Measurements from ENCODE around the gene BCAN. TPM values are rescaled to one million over a fixed set of nuclear protein-coding genes. Genes with fewer than 3 reads are reported as not detected.
A peak's percentile ranks its signal among the peaks of the same experiment; 100 is the strongest.

The BCAN gene
- total RNA-seq, 1 donor from 2014 or later: 2.0 TPM

GRCh38 chr1:156706657-156707416 lies 64.9 kb downstream of the BCAN start:
- TF ChIP-seq, protein P1, sequence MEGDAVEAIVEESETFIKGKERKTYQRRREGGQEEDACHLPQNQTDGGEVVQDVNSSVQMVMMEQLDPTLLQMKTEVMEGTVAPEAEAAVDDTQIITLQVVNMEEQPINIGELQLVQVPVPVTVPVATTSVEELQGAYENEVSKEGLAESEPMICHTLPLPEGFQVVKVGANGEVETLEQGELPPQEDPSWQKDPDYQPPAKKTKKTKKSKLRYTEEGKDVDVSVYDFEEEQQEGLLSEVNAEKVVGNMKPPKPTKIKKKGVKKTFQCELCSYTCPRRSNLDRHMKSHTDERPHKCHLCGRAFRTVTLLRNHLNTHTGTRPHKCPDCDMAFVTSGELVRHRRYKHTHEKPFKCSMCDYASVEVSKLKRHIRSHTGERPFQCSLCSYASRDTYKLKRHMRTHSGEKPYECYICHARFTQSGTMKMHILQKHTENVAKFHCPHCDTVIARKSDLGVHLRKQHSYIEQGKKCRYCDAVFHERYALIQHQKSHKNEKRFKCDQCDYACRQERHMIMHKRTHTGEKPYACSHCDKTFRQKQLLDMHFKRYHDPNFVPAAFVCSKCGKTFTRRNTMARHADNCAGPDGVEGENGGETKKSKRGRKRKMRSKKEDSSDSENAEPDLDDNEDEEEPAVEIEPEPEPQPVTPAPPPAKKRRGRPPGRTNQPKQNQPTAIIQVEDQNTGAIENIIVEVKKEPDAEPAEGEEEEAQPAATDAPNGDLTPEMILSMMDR (IDR thresholded peaks at IDR 0.05): no peak
- TF ChIP-seq POLR2A (IDR thresholded peaks at IDR 0.05): no peak
- no peak for TF ChIP-seq POLR2AphosphoS5 (IDR thresholded peaks at IDR 0.05; ENCODE audit: insufficient read depth in 1 of 2, low read depth in 1 of 2)
- intact Hi-C loops (cut with DNase I): no loop called here
- H3K27ac ChIP-seq: peak overlapping the region; percentile 95
- H3K4me3 ChIP-seq: peak overlapping the region; percentile 51 to 60
- H3K36me3 ChIP-seq: no peaks in the 10 kb centered on the region
- no peaks in the 10 kb centered on the region for H3K27me3 ChIP-seq
- no peak for DNase-seq (ENCODE audit: extremely low spot score in 2 of 2)
- no peaks in the 10 kb centered on the region for H3K9me3 ChIP-seq
- peaks cover 91% of the 10 kb centered on the region for H3K4me1 ChIP-seq

DNA sequence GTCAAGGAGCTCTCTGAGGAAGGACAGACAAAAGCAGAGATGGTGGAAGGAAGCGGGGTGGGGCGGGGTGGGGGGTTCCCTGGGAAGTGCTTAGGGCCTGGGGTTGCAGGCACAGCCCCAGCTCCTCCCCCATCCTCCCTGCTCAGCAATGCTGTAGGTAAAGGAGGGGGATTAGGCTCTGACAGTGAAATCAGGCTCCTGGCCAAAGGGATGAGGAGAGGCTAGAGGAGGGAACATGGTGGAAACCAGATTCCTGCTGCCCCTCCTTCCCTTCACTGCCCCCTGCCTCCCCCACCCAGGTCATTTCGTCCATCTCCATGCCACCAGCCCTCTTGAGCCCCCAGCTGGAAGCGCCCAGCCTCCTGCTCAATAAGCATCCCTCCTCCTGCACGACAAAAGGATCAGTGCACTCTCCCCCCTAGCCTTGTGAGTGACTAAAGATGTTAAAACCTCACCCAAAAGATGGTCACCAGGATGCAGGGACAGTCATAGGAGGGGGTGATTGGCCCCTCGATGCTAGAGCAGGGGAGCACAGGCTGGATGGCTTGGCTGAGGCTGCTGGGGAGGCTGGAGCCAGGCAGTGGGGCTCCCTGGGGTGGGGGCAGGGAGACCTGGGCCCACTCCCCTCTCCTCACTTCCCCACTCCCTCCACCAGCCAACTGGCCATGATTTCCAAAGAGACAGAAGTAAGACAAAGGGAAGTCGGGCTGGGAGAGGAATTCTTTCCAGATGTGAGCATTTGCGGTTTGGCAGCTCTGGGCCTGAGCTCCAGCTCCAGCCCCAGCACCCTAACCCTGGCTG lies 65.7 kb downstream of the BCAN start:
- Histone ChIP-seq H3K4me1 (peaks cover 99% of the 10 kb centered on the region), H3K27me3 (no peaks in the 10 kb centered on the region), H3K27ac (peak overlapping the region; percentile 95), H3K36me3 (no peaks in the 10 kb centered on the region), H3K9me3 (no peaks in the 10 kb centered on the region), H3K4me3 (no peak overlapping the region)
- DNase-seq (ENCODE audit: extremely low spot score in 2 of 2): no peak
- intact Hi-C loops (cut with DNase I): no loop called here
- peak; percentile 4 to 68 for TF ChIP-seq POLR2AphosphoS5 (IDR thresholded peaks at IDR 0.05; ENCODE audit: insufficient read depth in 1 of 2, low read depth in 1 of 2)
- no peak for TF ChIP-seq POLR2A (IDR thresholded peaks at IDR 0.05)

DNA sequence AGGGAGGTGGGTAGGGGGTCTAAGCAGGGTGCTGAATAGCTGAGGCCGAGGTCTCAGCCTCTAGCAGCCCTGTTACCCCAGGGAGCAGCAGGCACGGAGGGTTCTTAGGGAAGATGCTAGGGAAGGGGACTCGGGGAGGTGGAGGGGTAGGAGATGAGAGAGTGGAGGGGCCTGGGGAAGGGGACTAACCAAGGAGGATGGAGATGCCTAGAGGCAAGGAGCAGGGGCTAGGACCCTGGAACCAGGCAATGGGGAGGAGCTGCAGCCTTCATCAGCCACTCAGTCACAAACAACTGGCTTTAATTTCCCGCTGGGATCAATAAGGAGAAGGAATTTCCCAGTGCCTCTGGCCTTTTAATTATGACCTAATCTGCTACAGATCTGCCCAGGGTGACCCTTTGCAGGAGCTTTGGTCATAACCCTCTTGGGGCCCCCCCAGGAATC lies 66.3 kb downstream of the BCAN start:
- DNase-seq (ENCODE audit: extremely low spot score in 2 of 2): no peak
- H3K27me3 ChIP-seq: no peaks in the 10 kb centered on the region
- intact Hi-C loops (cut with DNase I): no loop called here
- H3K36me3 ChIP-seq: no peaks in the 10 kb centered on the region
- peak overlapping the region; percentile 95 for H3K27ac ChIP-seq
- TF ChIP-seq, protein P1 (IDR thresholded peaks at IDR 0.05): no peak
- no peak for TF ChIP-seq POLR2AphosphoS5 (IDR thresholded peaks at IDR 0.05; ENCODE audit: insufficient read depth in 1 of 2, low read depth in 1 of 2)
- no peak for TF ChIP-seq POLR2A (IDR thresholded peaks at IDR 0.05)
- H3K4me3 ChIP-seq: no peak overlapping the region
- H3K9me3 ChIP-seq: no peaks in the 10 kb centered on the region
- H3K4me1 ChIP-seq: peaks cover 100% of the 10 kb centered on the region

- H3K27ac ChIP-seq: peak overlapping the region; percentile 95
Observed at GRCh38 chr1:156709031-156709430, 67.1 kb downstream of the BCAN start.

More at GRCh38 chr1:156709031-156709430, 67.1 kb downstream of the BCAN start:
- peaks cover 93% of the 10 kb centered on the region for H3K4me1 ChIP-seq
- no peak overlapping the region for H3K4me3 ChIP-seq
- TF ChIP-seq, protein P1 (IDR thresholded peaks at IDR 0.05): no peak
- TF ChIP-seq POLR2AphosphoS5 (IDR thresholded peaks at IDR 0.05; ENCODE audit: insufficient read depth in 1 of 2, low read depth in 1 of 2) (no peak), POLR2A (IDR thresholded peaks at IDR 0.05) (no peak)
- intact Hi-C loops (cut with DNase I): no loop called here
- no peak for DNase-seq (ENCODE audit: extremely low spot score in 2 of 2)
- no peaks in the 10 kb centered on the region for H3K36me3 ChIP-seq
- no peaks in the 10 kb centered on the region for H3K9me3 ChIP-seq
- H3K27me3 ChIP-seq: no peaks in the 10 kb centered on the region

Other genes with a start within 250 kb of the BCAN start
- gene MEF2D, start 141.3 kb upstream of the BCAN start, total RNA-seq: 33.9 TPM
- 2.9 TPM for gene IQGAP3, start 69.6 kb upstream of the BCAN start, total RNA-seq
- gene TTC24, start 62.4 kb upstream of the BCAN start, total RNA-seq: not detected
- gene NAXE, start 50.3 kb upstream of the BCAN start, total RNA-seq: 46.7 TPM
- 25.8 TPM for gene GPATCH4, start 40.6 kb upstream of the BCAN start, total RNA-seq
- gene HAPLN2, start 22.7 kb upstream of the BCAN start, total RNA-seq: not detected
- 16.0 TPM for gene NES, start 35.3 kb downstream of the BCAN start, total RNA-seq
- 97.7 TPM for gene CRABP2, start 63.5 kb downstream of the BCAN start, total RNA-seq
- 17.7 TPM for gene METTL25B, start 86.4 kb downstream of the BCAN start, total RNA-seq
- gene ISG20L2, start 86.6 kb downstream of the BCAN start, total RNA-seq: 12.8 TPM
- 40.0 TPM for gene MRPL24, start 99.0 kb downstream of the BCAN start, total RNA-seq
- gene HDGF, start 109.6 kb downstream of the BCAN start, total RNA-seq: 154 TPM
- gene PRCC, start 125.4 kb downstream of the BCAN start, total RNA-seq: 30.4 TPM
- 4.9 TPM for gene SH2D2A, start 174.7 kb downstream of the BCAN start, total RNA-seq
- gene INSRR, start 217.0 kb downstream of the BCAN start, total RNA-seq: not detected
- 2.9 TPM for gene NTRK1, start 218.7 kb downstream of the BCAN start, total RNA-seq